Fibroblast of lung (primary cell): ENCODE measurements around the gene TAF3. TPM values are rescaled to one million over a fixed set of nuclear protein-coding genes. Genes with fewer than 3 reads are reported as not detected.
A peak's percentile ranks its signal among the peaks of the same experiment; 100 is the strongest.

Source experiments
- DNase-seq, 2 donors: peaks; one replicate each; pipeline versions ENCODE4 v3.0.0 to v3.0.0-alpha.2; 2010; ENCODE audit warnings: low read depth in 2 of 2
- H2AFZ ChIP-seq: 2 replicates; pipeline ENCODE4 v1.5.1; 2012; ENCODE audit warnings: low read length, control low read depth, inconsistent platforms
- H3K27ac ChIP-seq: 2 replicates; pipeline ENCODE4 v1.5.1; 2011; ENCODE audit warnings: low read length, control low read depth; ENCODE audit not compliant: insufficient read depth
- H3K27me3 ChIP-seq: 2 replicates; pipeline ENCODE4 v1.5.1; 2011; ENCODE audit warnings: mild to moderate bottlenecking, low read length; ENCODE audit not compliant: control insufficient read depth, insufficient read depth
- H3K36me3 ChIP-seq: 2 replicates; pipeline ENCODE4 v1.5.1; 2011; ENCODE audit warnings: low read length; ENCODE audit not compliant: control insufficient read depth, insufficient read depth
- H3K4me1 ChIP-seq: 2 replicates; pipeline ENCODE4 v1.5.1; 2011; ENCODE audit warnings: low read length; ENCODE audit not compliant: control insufficient read depth, insufficient read depth; ENCODE audit errors: extremely low read depth
- H3K4me2 ChIP-seq: 2 replicates; pipeline ENCODE4 v1.5.1; 2011; ENCODE audit warnings: low read length, control low read depth; ENCODE audit not compliant: insufficient read depth; ENCODE audit errors: extremely low read depth
- H3K4me3 ChIP-seq, 4 experiments: fragments of 200-600 bp in 1 of 4; sonication (generic) in 1 of 4; replicated peaks in 1 of 4; 2 replicates each; pipeline ENCODE4 v1.5.1; 2011 to 2016; ENCODE audit warnings: low read length in 4 of 4, low read depth in 3 of 4, mild to moderate bottlenecking in 3 of 4, control low read depth in 2 of 4, inconsistent platforms in 1 of 4, mixed read lengths in 1 of 4; ENCODE audit not compliant: insufficient read depth in 1 of 4; ENCODE audit errors: control extremely low read depth in 1 of 4
- H3K79me2 ChIP-seq: 2 replicates; pipeline ENCODE4 v1.5.1; 2012; ENCODE audit warnings: mild to moderate bottlenecking, low read length, inconsistent platforms; ENCODE audit not compliant: control insufficient read depth, insufficient read depth
- H3K9ac ChIP-seq: 2 replicates; pipeline ENCODE4 v1.5.1; 2011; ENCODE audit warnings: mild to moderate bottlenecking, low read length, control low read depth; ENCODE audit not compliant: insufficient read depth
- H3K9me3 ChIP-seq: 2 replicates; pipeline ENCODE4 v1.5.1; 2012; ENCODE audit warnings: low read depth, low read length; ENCODE audit not compliant: control insufficient read depth, insufficient read depth
- H4K20me1 ChIP-seq: 2 replicates; pipeline ENCODE4 v1.5.1; 2011; ENCODE audit warnings: low read length; ENCODE audit not compliant: control insufficient read depth, insufficient read depth; ENCODE audit errors: extremely low read depth
- CTCF ChIP-seq, 2 donors: IDR thresholded peaks in 1 of 2; conservative IDR thresholded peaks in 1 of 2; 1 replicate in 1 of 2; 2 replicates in 1 of 2; pipeline ENCODE4 v1.5.1; 2011 to 2012; ENCODE audit warnings: low read length in 2 of 2, control low read depth in 1 of 2, inconsistent platforms in 1 of 2, low read depth in 1 of 2, mild to moderate bottlenecking in 1 of 2
- EZH2 ChIP-seq: IDR thresholded peaks from 2 replicates; pipeline ENCODE4 v1.5.1; 2012; ENCODE audit warnings: low read length, control low read depth, mild to moderate bottlenecking; ENCODE audit errors: missing control alignments
- polyA plus RNA-seq, 2 donors: library from polyadenylated mRNA; depleted of rRNA in 1 of 2; stranded (reverse) in 1 of 2; unstranded in 1 of 2; fragments of >200 nt; gene quantifications; 2 replicates each; pipeline ENCODE4 v1.2.1, GENCODE V29; 2011 to 2012; ENCODE audit warnings: missing spikeins in 1 of 2
- total RNA-seq: library from RNA; depleted of rRNA; stranded (reverse); fragments of >200 nt; gene quantifications from 2 replicates; pipeline ENCODE4 v1.2.1, GENCODE V29; 2014

The TAF3 gene
- total and polyA plus RNA-seq, 2 donors (not counting 1 experiment from before 2014, with no cell fraction given), result 2.1 to 4.0 TPM

GRCh38 chr10:8047452-8048280 lies 229.4 kb downstream of the TAF3 start:
- Histone ChIP-seq H3K27ac (no peak overlapping the region), H3K9ac (no peak overlapping the region), H3K36me3 (no peaks in the 10 kb centered on the region), H2AFZ (no peak overlapping the region), H3K4me2 (no peak overlapping the region), H3K79me2 (no peaks in the 10 kb centered on the region), H3K4me3 (no peak overlapping the region), H3K4me1 (no peaks in the 10 kb centered on the region), H3K9me3 (no peaks in the 10 kb centered on the region), H3K27me3 (peaks cover 95% of the 10 kb centered on the region), H4K20me1 (no peaks in the 10 kb centered on the region)
- TF ChIP-seq EZH2, result no peak
- no peak for TF ChIP-seq CTCF (conservative IDR thresholded peaks at IDR 0.05 in 1 of 2, IDR thresholded peaks at IDR 0.05 in 1 of 2; ENCODE audit: low read depth in 1 of 2, low read length in 2 of 2)
- no peak for DNase-seq

- Histone ChIP-seq H2AFZ (no peak overlapping the region), H3K4me1 (no peaks in the 10 kb centered on the region), H3K9ac (no peak overlapping the region), H3K4me2 (no peak overlapping the region), H3K9me3 (no peaks in the 10 kb centered on the region), H4K20me1 (no peaks in the 10 kb centered on the region), H3K27me3 (peaks cover 88% of the 10 kb centered on the region), H3K27ac (no peak overlapping the region), H3K79me2 (no peaks in the 10 kb centered on the region), H3K4me3 (no peak overlapping the region), H3K36me3 (no peaks in the 10 kb centered on the region)
- DNase-seq, result no peak
- TF ChIP-seq EZH2, result no peak
- TF ChIP-seq CTCF (conservative IDR thresholded peaks at IDR 0.05 in 1 of 2, IDR thresholded peaks at IDR 0.05 in 1 of 2; ENCODE audit: low read depth in 1 of 2, low read length in 2 of 2), result no peak
These were observed 230.1 kb downstream of the TAF3 start for GRCh38 chr10:8048281-8049008.

- H3K4me1 ChIP-seq, result peaks cover 3% of the 10 kb centered on the region
- TF ChIP-seq CTCF (conservative IDR thresholded peaks at IDR 0.05 in 1 of 2, IDR thresholded peaks at IDR 0.05 in 1 of 2; ENCODE audit: low read depth in 1 of 2, low read length in 2 of 2) (no peak), EZH2 (peak; percentile 92)
- no peak overlapping the region for H3K4me3 ChIP-seq
- no peaks in the 10 kb centered on the region for H4K20me1 ChIP-seq
- H3K9me3 ChIP-seq, result no peaks in the 10 kb centered on the region
- no peak overlapping the region for H3K27ac ChIP-seq
- no peaks in the 10 kb centered on the region for H3K36me3 ChIP-seq
- DNase-seq, result no peak
- H3K27me3 ChIP-seq, result peaks cover 85% of the 10 kb centered on the region
- no peak overlapping the region for H3K4me2 ChIP-seq
- H2AFZ ChIP-seq, result no peak overlapping the region
- H3K79me2 ChIP-seq, result no peaks in the 10 kb centered on the region
- no peak overlapping the region for H3K9ac ChIP-seq
These were observed 230.9 kb downstream of the TAF3 start for GRCh38 chr10:8049045-8049864.
